ENCODE data around the gene CPPED1.

DNA sequence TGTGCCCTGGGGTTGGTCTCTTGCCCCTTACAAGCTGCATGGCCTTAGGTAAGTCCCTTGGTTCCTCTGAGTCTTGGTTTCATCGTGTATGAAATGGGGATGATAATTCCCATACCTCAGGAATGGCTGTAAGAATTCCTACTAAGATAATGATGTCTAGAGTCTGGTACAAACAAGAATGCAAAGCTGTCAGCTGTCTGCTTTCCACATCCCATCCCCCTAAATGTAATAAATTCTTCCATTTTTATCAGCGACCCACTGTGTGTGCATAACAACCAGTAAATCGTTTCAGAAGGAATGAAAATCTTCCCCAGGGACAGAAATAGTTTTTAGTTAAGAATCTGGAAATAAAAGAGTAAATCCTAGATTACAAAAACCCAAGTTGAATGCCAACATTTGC, 95.4 kb downstream of the CPPED1 start:
- no peak for TF ChIP-seq SUZ12 (IDR thresholded peaks at IDR 0.05; ENCODE audit: extremely low read depth, insufficient read depth, insufficient read length)
- no peak for TF ChIP-seq YY1 (IDR thresholded peaks at IDR 0.05; ENCODE audit: insufficient read depth, insufficient read length)
- no peak for TF ChIP-seq ZNF274 (IDR thresholded peaks at IDR 0.05; ENCODE audit: low read depth, low read length)
